ENCODE measurements around the gene ANKS3.
A peak's percentile ranks its signal among the peaks of the same experiment; 100 is the strongest.

The ANKS3 gene

GRCh38 chr16:4734063-4734729 lies at the start of gene ANKS3, which contains the start of gene DNAAF8:
Gene ANKS3 (minus strand): TSS chr16:4734271. CDS start chr16:4730149, 4,122 bp downstream.
Gene DNAAF8 (plus strand): TSS chr16:4734537. CDS start chr16:4736515, 1,978 bp downstream.
- no peak for TF ChIP-seq ZNF274 (IDR thresholded peaks at IDR 0.05; ENCODE audit: low read depth, low read length)
- H3K4me3 ChIP-seq (ENCODE audit: low read length) = peak within 1 kb of the TSS; percentile 94

GRCh38 chr16:4783251-4783950 lies 49.3 kb upstream of the ANKS3 start:
- H3K4me3 ChIP-seq (ENCODE audit: low read length) = no peak overlapping the region
- TF ChIP-seq ZNF274 (IDR thresholded peaks at IDR 0.05; ENCODE audit: low read depth, low read length) = no peak

- no peak overlapping the region for H3K4me3 ChIP-seq (ENCODE audit: low read length)
- TF ChIP-seq ZNF274 (IDR thresholded peaks at IDR 0.05; ENCODE audit: low read depth, low read length) = no peak
Observed at GRCh38 chr16:4780235-4780634, 46.2 kb upstream of the ANKS3 start.

- no peak for TF ChIP-seq ZNF274 (IDR thresholded peaks at IDR 0.05; ENCODE audit: low read depth, low read length)
- no peak overlapping the region for H3K4me3 ChIP-seq (ENCODE audit: low read length)
Observed at GRCh38 chr16:4778050-4778392, 44.0 kb upstream of the ANKS3 start.

GRCh38 chr16:4777339-4778049 lies 43.4 kb upstream of the ANKS3 start:
- TF ChIP-seq ZNF274 (IDR thresholded peaks at IDR 0.05; ENCODE audit: low read depth, low read length) = no peak
- H3K4me3 ChIP-seq (ENCODE audit: low read length) = no peak overlapping the region

- H3K4me3 ChIP-seq (ENCODE audit: low read length) = no peak overlapping the region
- no peak for TF ChIP-seq ZNF274 (IDR thresholded peaks at IDR 0.05; ENCODE audit: low read depth, low read length)
Observed at GRCh38 chr16:4776141-4776705, 42.2 kb upstream of the ANKS3 start.

- no peak overlapping the region for H3K4me3 ChIP-seq (ENCODE audit: low read length)
- TF ChIP-seq ZNF274 (IDR thresholded peaks at IDR 0.05; ENCODE audit: low read depth, low read length) = no peak
Observed at GRCh38 chr16:4775005-4775404, 40.9 kb upstream of the ANKS3 start.

GRCh38 chr16:4772351-4772750 lies 38.3 kb upstream of the ANKS3 start:
- no peak overlapping the region for H3K4me3 ChIP-seq (ENCODE audit: low read length)
- TF ChIP-seq ZNF274 (IDR thresholded peaks at IDR 0.05; ENCODE audit: low read depth, low read length) = no peak

- H3K4me3 ChIP-seq (ENCODE audit: low read length) = no peak overlapping the region
- TF ChIP-seq ZNF274 (IDR thresholded peaks at IDR 0.05; ENCODE audit: low read depth, low read length) = no peak
Observed at GRCh38 chr16:4771646-4772045, 37.6 kb upstream of the ANKS3 start.

- TF ChIP-seq ZNF274 (IDR thresholded peaks at IDR 0.05; ENCODE audit: low read depth, low read length) = no peak
- no peak overlapping the region; the same call in 1 of the 2 replicates for H3K4me3 ChIP-seq (ENCODE audit: low read length)
Observed at GRCh38 chr16:4769306-4769638, 35.2 kb upstream of the ANKS3 start.

GRCh38 chr16:4768549-4769305 lies 34.7 kb upstream of the ANKS3 start:
- peak overlapping the region; percentile 93 for H3K4me3 ChIP-seq (ENCODE audit: low read length)
- TF ChIP-seq ZNF274 (IDR thresholded peaks at IDR 0.05; ENCODE audit: low read depth, low read length) = no peak

- H3K4me3 ChIP-seq (ENCODE audit: low read length) = peak overlapping the region; percentile 93
- TF ChIP-seq ZNF274 (IDR thresholded peaks at IDR 0.05; ENCODE audit: low read depth, low read length) = no peak
Observed at GRCh38 chr16:4767872-4768548, 33.9 kb upstream of the ANKS3 start.

GRCh38 chr16:4766875-4767628 lies 33.0 kb upstream of the ANKS3 start, which contains the start of gene ZNF500:
Gene ZNF500 (minus strand): TSS chr16:4767162. CDS start chr16:4765978, 1,184 bp downstream.
- H3K4me3 ChIP-seq (ENCODE audit: low read length) = peak within 1 kb of the TSS; percentile 93

More at GRCh38 chr16:4766875-4767628, 33.0 kb upstream of the ANKS3 start, which contains the start of gene ZNF500:
- no peak for TF ChIP-seq ZNF274 (IDR thresholded peaks at IDR 0.05; ENCODE audit: low read depth, low read length)

Measured in GM08714 (cell line).